GM21529 (cell line): ENCODE data around the gene FOXO3B.
"Not testable (repeated sequence)": the region's sequence is repeated elsewhere in the genome, so short reads cannot be mapped to it uniquely, and the experiment has no call there.

Experiments used
- ATAC-seq: cut with Tn5 transposase; IDR thresholded peaks from one replicate; pipeline ENCODE4 v1.9.1; 2021; ENCODE audit not compliant: unreplicated experiment

FOXO3B gene

GRCh38 chr17:18661924-18662624 lies 20.0 kb downstream of the FOXO3B start:
- not testable (repeated sequence) for ATAC-seq

GRCh38 chr17:18650094-18650493 lies 32.0 kb downstream of the FOXO3B start:
- ATAC-seq = not testable (repeated sequence)

GRCh38 chr17:18644291-18644690 lies 37.8 kb downstream of the FOXO3B start, which contains the start of gene TBC1D28:
Gene TBC1D28 (minus strand): TSS chr17:18644391. CDS start chr17:18641352, 3,039 bp downstream.
- not testable (repeated sequence) for ATAC-seq

GRCh38 chr17:18643124-18643523 lies 39.0 kb downstream of the FOXO3B start:
- not testable (repeated sequence) for ATAC-seq

GRCh38 chr17:18638357-18638756 lies 43.8 kb downstream of the FOXO3B start:
- ATAC-seq = not testable (repeated sequence)

GRCh38 chr17:18636237-18636636 lies 45.9 kb downstream of the FOXO3B start:
- not testable (repeated sequence) for ATAC-seq

- ATAC-seq = not testable (repeated sequence)
Observed at GRCh38 chr17:18635773-18636172, 46.3 kb downstream of the FOXO3B start.

GRCh38 chr17:18634550-18635263 lies 47.4 kb downstream of the FOXO3B start:
- ATAC-seq = not testable (repeated sequence)
